HG03045 (cell line): ENCODE measurements around the gene MTFR2.

ENCODE experiments used
- ATAC-seq: cut with Tn5 transposase; IDR thresholded peaks from one replicate; pipeline ENCODE4 v1.9.1; 2021; ENCODE audit warnings: mild to moderate bottlenecking, moderate library complexity; ENCODE audit not compliant: unreplicated experiment

MTFR2 gene

GRCh38 chr6:136189104-136189503 lies 61.0 kb downstream of the MTFR2 start:
- no peak for ATAC-seq

GRCh38 chr6:136188486-136188885 lies 61.6 kb downstream of the MTFR2 start:
- no peak for ATAC-seq

- ATAC-seq, result no peak
Measured at GRCh38 chr6:136186363-136186762, 63.7 kb downstream of the MTFR2 start.

GRCh38 chr6:136184738-136185137 lies 65.4 kb downstream of the MTFR2 start:
- no peak for ATAC-seq

GRCh38 chr6:136181861-136182260 lies 68.2 kb downstream of the MTFR2 start:
- no peak for ATAC-seq

GRCh38 chr6:136181512-136181833 lies 68.6 kb downstream of the MTFR2 start:
- ATAC-seq, result no peak
